GM18870 (cell line): ENCODE results near the gene FETUB.
"Not testable (repeated sequence)": the region's sequence is repeated elsewhere in the genome, so short reads cannot be mapped to it uniquely, and the experiment has no call there.

ENCODE experiments used
- ATAC-seq: cut with Tn5 transposase; IDR thresholded peaks from one replicate; pipeline ENCODE4 v1.9.1; 2021; ENCODE audit warnings: moderate library complexity; ENCODE audit not compliant: unreplicated experiment

Gene FETUB

DNA sequence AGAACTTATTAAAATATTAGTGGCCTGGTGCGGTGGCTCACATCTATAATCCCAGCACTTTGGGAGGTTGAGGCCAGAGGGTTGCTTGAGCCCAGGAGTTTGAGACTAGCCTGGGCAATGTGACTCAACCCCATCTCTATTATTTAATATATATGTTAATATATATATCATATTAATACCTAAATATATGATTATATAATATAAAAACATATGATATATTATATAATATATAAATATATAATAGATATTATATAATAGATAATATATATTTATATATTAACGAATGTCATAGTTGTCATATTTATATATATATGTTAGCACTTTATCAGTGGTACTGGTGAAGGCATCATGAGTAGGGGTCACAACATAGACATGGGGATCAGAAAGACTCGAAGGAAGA lies 30.9 kb downstream of the FETUB start:
- ATAC-seq, result no peak

DNA sequence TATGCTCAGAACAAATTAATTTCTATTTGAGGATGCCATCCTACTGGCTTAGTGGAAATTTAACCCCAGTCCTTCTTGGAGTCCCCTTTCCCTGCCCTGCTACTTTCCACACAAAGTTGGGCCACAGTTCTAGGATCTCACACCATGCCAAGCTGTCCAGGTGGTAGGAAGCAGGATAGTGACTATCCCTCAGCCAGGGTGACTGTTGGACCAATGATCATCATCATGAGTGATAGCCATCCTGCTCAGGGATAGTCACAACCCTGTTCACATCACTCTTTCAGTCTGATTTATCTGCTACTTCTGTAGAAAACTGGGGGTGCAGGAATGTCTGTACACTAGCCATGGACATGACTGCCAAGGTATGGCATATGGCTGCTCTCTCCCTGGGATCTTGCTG lies 38.4 kb downstream of the FETUB start:
- no peak for ATAC-seq

DNA sequence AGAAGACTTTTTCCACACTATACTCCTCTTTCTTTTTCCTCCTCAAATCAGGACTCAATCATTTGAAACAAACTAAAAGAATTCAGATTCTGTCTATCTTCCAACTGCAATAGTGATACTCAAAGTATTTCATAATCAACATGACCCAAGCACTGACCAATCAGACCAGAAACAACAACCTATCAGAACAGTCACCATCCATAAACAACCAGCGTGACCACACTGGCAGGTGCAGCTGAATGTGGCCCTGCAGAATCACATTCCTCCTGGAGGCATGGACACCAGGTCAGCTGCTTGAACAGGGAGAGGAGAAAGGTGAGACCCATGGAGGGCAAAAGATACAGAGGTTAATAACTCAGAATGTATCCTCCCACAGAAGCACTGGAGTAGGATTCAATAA lies 39.0 kb downstream of the FETUB start:
- no peak for ATAC-seq

DNA sequence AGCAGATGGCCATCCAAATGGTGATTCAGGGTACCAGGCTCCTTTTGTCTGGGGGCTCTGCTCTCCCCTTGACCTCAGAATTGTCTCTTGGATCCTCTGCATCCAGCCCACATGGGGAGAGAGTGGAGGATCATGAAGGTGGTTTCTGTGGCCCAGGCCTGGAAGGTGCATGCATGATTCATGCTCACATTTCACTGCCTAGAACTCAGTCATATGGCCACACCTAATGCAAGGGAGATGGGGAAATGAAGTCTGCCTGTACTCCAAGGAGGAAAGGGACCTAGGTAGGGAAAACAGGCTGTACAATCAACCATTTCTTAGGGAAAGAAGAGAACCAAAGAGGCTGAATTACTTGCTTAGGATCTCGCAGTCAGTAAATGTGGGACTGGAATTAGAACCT lies 40.7 kb downstream of the FETUB start:
- ATAC-seq, result no peak

GRCh38 chr3:186682812-186683211 lies 42.6 kb downstream of the FETUB start:
- ATAC-seq, result no peak

DNA sequence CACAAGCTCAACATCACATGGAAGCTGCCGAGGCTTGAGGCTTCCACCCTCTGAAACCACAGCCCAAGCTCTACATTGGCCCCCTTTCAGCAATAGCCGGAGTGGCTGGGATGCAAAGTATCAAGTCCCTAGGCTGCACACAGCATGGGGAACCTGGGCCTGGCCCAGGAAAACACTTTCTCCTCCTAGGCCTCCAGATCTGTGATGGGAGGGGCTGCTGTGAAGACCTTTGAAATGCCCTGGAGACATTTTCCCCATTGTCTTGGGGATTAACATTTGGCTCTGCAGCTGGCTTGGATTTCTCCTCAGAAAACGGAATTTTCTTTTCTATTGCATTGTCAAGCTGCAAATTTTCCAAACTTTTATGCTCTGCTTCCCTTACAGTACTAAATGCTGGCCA lies 43.8 kb downstream of the FETUB start:
- no peak for ATAC-seq

DNA sequence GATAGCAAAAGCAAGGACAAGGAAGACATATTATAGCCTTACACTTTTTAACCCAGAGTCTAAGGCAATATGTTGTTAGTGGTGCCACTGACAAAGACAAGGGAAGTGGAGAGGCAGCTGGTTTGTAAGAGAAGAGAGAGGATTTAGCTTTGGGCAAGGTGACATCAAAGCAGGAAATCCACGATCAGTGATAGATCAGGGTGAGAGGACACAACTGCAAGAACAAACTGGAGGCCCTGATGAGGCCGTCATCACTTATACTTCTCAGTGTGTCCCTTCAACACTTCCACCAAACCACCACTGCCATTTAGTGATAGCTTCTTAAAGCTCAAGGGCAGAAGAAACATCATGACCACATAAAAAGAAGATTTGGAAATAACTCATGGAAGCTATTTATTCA lies 46.3 kb downstream of the FETUB start:
- ATAC-seq, result not testable (repeated sequence)

- no peak for ATAC-seq
Measured at GRCh38 chr3:186687120-186687651, 47.0 kb downstream of the FETUB start.

- not testable (repeated sequence) for ATAC-seq
Measured at GRCh38 chr3:186690304-186690703, 50.1 kb downstream of the FETUB start.

DNA sequence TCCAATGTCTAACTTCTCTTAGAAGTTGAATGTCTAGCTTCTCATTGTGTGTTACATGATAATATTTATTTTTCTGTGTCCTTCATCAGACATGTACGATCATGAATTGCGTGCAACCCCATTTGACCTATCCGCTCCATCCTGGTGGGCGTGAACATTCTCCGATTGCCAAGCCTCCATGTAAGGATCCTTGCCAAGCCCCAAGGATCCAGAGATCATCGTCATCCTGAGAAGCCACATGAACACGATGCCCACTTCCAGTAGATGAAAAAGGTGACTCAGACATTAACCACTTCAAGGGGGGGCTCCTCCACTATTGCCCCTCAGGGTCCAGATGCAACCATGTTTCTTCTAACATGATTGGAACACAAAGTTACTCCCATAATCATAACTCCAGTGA lies 51.5 kb downstream of the FETUB start:
- no peak for ATAC-seq

DNA sequence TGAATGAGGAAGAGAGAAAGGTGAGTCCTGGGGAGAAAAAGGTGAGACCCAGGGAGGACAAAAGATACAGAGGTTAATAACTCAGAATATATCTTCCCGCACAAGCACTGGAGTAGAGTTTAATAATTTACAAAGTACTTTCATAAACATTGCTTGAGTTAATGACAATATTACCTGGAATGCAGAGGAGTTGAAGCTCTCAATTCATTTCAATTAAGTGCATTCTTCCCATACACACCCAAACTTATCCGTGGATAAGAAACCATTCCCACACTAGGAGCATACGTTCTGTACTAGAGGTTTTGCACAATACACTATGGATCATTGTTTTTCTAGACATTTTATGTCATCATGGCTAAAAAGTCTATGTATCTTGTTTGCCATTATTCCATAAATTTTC lies 53.6 kb downstream of the FETUB start:
- ATAC-seq, result no peak

DNA sequence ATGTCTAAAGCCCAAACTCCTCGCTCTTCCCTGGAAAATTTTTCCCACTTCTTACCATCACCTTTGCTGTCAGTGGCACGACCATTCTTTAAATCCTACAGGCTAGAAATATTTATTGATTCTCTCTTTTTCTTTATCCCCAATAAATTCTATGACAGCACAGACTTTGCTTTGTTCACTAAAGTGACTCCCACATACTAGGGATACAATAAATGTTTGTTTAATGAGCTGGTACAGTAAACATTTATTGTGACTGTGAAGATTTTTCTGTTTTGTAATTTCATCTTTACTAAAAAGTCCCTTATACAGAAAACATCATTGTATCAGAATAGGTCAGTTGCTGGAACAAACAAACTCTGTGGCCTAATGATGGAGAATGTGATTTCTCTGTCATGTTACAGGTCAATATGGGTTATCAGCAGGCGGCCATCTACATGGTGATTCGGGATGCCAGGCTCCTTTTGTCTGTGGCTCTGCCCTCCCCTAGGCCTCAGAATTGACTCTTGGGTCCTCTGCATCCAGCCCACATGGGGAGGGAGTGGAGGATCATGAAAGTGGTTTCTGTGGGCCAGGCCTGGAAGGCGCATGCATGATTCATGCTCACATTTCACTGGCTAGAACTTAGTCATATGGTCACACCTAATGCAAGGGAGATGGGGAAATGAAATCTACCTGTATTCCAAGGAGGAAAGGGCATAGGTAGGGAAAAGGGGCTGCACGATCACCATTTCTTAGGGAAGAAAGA lies 54.3 kb downstream of the FETUB start:
- no peak for ATAC-seq

- ATAC-seq, result no peak
Measured at GRCh38 chr3:186696522-186696921, 56.3 kb downstream of the FETUB start.

GRCh38 chr3:186697510-186697909 lies 57.3 kb downstream of the FETUB start:
- no peak for ATAC-seq

DNA sequence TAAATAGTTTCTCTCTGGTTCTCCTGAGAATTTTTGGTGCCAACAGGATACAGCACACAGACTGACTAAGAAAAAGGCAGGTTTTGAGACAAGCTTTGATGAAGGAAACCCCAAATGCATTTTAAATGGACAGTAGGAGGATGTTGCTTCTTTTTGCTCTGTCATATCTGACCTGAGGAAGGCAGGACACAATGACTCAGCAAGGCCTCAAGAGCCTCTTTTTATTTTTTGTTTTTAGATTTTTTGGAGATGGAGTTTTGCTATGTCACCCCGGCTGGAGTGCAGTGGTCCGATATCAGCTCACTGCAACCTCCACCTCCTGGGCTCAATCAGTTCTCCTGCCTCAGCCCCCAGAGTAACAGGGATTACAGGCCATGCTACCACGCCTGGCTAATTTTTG lies 60.1 kb downstream of the FETUB start:
- ATAC-seq, result no peak

DNA sequence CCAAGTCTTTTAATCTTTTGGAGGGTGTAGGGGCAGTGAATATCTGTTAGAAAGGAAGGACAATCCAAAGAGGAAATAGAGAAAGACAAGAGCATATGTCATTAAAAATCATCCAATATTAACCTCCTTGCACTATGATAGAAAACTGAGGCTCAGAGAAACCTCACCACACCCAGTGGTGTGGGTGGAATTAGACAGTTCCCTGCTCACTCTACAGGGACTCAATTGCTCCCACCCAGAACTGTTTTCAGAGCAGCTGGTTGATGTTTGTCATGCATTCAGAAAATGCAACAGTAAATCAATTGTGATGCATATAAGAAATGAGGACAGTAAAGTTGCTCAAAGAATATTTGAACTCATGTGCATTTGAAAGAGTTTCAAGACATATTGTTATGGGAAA lies 62.3 kb downstream of the FETUB start:
- ATAC-seq, result not testable (repeated sequence)
